WTC11 (cell line): ENCODE results near the gene KRT33A. TPM values are rescaled to one million over a fixed set of nuclear protein-coding genes. Genes with fewer than 3 reads are reported as not detected.

Source experiments
- ATAC-seq: fragments of 200-7000 bp; cut with Tn5 transposase; 2 replicates; pipeline ENCODE4 v1.10.0; 2021; ENCODE audit warnings: mild to moderate bottlenecking, moderate library complexity
- CTCF ChIA-PET: fragments of 300-600 bp; sonication (Branson Sonifier 250); formaldehyde crosslinking; loops from one replicate; lab custom pipeline; 2021; ENCODE audit warnings: antibody characterized with exemption; lab: Charles Lee
- POLR2A ChIA-PET: fragments of 350-600 bp; sonication (Branson Sonifier 250); formaldehyde crosslinking; loops from one replicate; lab custom pipeline; 2021; ENCODE audit warnings: antibody characterized with exemption; lab: Charles Lee
- DNase-seq: peaks from one replicate; pipeline ENCODE4 v3.0.0; 2021; ENCODE audit warnings: low spot score
- H3K27ac Mint-ChIP-seq: 2 replicates; pipeline ENCODE4 v1.8.0; 2021; ENCODE audit warnings: mixed read lengths
- H3K27me3 Mint-ChIP-seq: 2 replicates; pipeline ENCODE4 v1.8.0; 2021; ENCODE audit warnings: low read depth, mild to moderate bottlenecking, moderate library complexity, mixed read lengths
- H3K36me3 Mint-ChIP-seq: 2 replicates; pipeline ENCODE4 v1.8.0; 2021; ENCODE audit warnings: mixed read lengths
- H3K4me1 Mint-ChIP-seq: 2 replicates; pipeline ENCODE4 v1.8.0; 2022; ENCODE audit warnings: mixed read lengths
- H3K4me3 Mint-ChIP-seq: 2 replicates; pipeline ENCODE4 v1.8.0; 2021; ENCODE audit warnings: mild to moderate bottlenecking, moderate library complexity, mixed read lengths
- H3K9me3 Mint-ChIP-seq: 2 replicates; pipeline ENCODE4 v1.8.0; 2021; ENCODE audit warnings: mixed read lengths
- JUN ChIP-seq: sonication (generic); formaldehyde crosslinking; IDR thresholded peaks from 2 replicates; pipeline ENCODE4 v1.8.0; 2023; ENCODE audit warnings: mild to moderate bottlenecking, missing genetic modification reagents
- NFATC4 ChIP-seq: fragments of 250-450 bp; sonication (Bioruptor Pico); IDR thresholded peaks from 2 replicates; pipeline ENCODE4 v1.9.0; 2021; ENCODE audit warnings: mild to moderate bottlenecking
- NFYB ChIP-seq: sonication (generic); formaldehyde crosslinking; conservative IDR thresholded peaks from 2 replicates; pipeline ENCODE4 v1.8.0; 2022; ENCODE audit warnings: low read depth, missing genetic modification reagents
- RELA ChIP-seq: sonication (generic); formaldehyde crosslinking; IDR thresholded peaks from 2 replicates; pipeline ENCODE4 v1.8.1; 2022; ENCODE audit warnings: missing genetic modification reagents, mild to moderate bottlenecking, borderline replicate concordance
- SMAD4 ChIP-seq: sonication (generic); formaldehyde crosslinking; IDR thresholded peaks from 2 replicates; pipeline ENCODE4 v1.8.0; 2022; ENCODE audit warnings: mild to moderate bottlenecking, missing genetic modification reagents
- SOX15 ChIP-seq: fragments of 250-450 bp; sonication (Bioruptor Pico); IDR thresholded peaks from 2 replicates; pipeline ENCODE4 v1.9.0; 2021; ENCODE audit warnings: mild to moderate bottlenecking
- ZNF232 ChIP-seq: sonication (generic); formaldehyde crosslinking; IDR thresholded peaks from 2 replicates; pipeline ENCODE4 v1.8.0; 2022; ENCODE audit warnings: mild to moderate bottlenecking, missing genetic modification reagents
- ZNF396 ChIP-seq: fragments of 250-450 bp; sonication (Bioruptor Pico); IDR thresholded peaks from 2 replicates; pipeline ENCODE4 v1.8.0; 2021; ENCODE audit warnings: mild to moderate bottlenecking, moderate library complexity, borderline replicate concordance
- ZNF423 ChIP-seq: fragments of 250-450 bp; sonication (Bioruptor Pico); IDR thresholded peaks from 2 replicates; pipeline ENCODE4 v2.1.2; 2022; ENCODE audit warnings: mild to moderate bottlenecking, moderate library complexity
- total RNA-seq: library from RNA; stranded (reverse); gene quantifications from 3 replicates; pipeline ENCODE4 v1.2.3, GENCODE V29; 2021
- TF ChIP-seq, protein P1 (sequence below): sonication (generic); formaldehyde crosslinking; conservative IDR thresholded peaks from 2 replicates; pipeline ENCODE4 v1.8.1; 2022; ENCODE audit warnings: mild to moderate bottlenecking, missing genetic modification reagents
- TF ChIP-seq, protein P2 (sequence below): sonication (generic); formaldehyde crosslinking; IDR thresholded peaks from 2 replicates; pipeline ENCODE4 v1.8.1; 2022; ENCODE audit warnings: mild to moderate bottlenecking, moderate library complexity, missing genetic modification reagents
- TF ChIP-seq, protein P3 (sequence below): sonication (generic); formaldehyde crosslinking; IDR thresholded peaks from 2 replicates; pipeline ENCODE4 v1.8.0; 2022; ENCODE audit warnings: mild to moderate bottlenecking, missing genetic modification reagents
- TF ChIP-seq, protein P4 (sequence below): sonication (generic); formaldehyde crosslinking; IDR thresholded peaks from 2 replicates; pipeline ENCODE4 v1.8.0; 2022; ENCODE audit warnings: mild to moderate bottlenecking, missing genetic modification reagents
- TF ChIP-seq, protein P5 (sequence below): sonication (generic); formaldehyde crosslinking; IDR thresholded peaks from 2 replicates; pipeline ENCODE4 v1.8.1; 2022; ENCODE audit warnings: low read depth, missing genetic modification reagents, borderline replicate concordance
- TF ChIP-seq, protein P6 (sequence below): fragments of 250-450 bp; sonication (Bioruptor Pico); IDR thresholded peaks from 2 replicates; pipeline ENCODE4 v1.9.0; 2021; ENCODE audit warnings: moderate library complexity, mild to moderate bottlenecking, inconsistent platforms, borderline replicate concordance
- TF ChIP-seq, protein P7 (sequence below): sonication (generic); formaldehyde crosslinking; IDR thresholded peaks from 2 replicates; pipeline ENCODE4 v1.8.0; 2022; ENCODE audit warnings: mild to moderate bottlenecking, missing genetic modification reagents

The KRT33A gene
- total RNA-seq, 1 experiment from 2014 or later, result not detected

DNA sequence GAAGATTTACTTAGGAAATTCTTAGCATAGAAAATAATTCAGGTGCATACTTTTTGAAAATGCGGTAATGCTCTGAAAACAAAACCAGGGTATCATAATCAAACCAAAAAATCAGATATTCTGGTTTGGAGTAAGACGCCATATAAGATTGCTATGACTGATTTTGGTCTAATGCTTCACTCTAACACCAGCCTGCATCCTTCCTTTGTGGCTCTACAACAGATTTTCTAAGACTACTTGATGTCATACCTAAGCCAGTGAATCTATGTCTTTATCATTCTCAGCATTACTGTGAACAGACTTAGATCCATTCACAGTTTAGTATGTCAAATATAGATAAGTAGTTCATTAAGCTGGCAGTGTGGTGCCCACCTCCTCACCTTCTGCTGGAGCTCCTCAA lies 18.4 kb upstream of the KRT33A start:
- no peaks in the 10 kb centered on the region for H3K4me1 Mint-ChIP-seq
- H3K27ac Mint-ChIP-seq, result no peak overlapping the region
- ChIA-PET POLR2A (no interaction called here), CTCF (no interaction called here)
- H3K36me3 Mint-ChIP-seq, result no peaks in the 10 kb centered on the region
- H3K4me3 Mint-ChIP-seq, result no peak overlapping the region
- DNase-seq (no peak), ATAC-seq (no peak)
- no peak for TF ChIP-seq RELA
- TF ChIP-seq, protein P1, sequence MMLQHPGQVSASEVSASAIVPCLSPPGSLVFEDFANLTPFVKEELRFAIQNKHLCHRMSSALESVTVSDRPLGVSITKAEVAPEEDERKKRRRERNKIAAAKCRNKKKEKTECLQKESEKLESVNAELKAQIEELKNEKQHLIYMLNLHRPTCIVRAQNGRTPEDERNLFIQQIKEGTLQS (CRISPR knock-in tag), result no peak
- TF ChIP-seq ZNF396, result no peak
- TF ChIP-seq, protein P2, sequence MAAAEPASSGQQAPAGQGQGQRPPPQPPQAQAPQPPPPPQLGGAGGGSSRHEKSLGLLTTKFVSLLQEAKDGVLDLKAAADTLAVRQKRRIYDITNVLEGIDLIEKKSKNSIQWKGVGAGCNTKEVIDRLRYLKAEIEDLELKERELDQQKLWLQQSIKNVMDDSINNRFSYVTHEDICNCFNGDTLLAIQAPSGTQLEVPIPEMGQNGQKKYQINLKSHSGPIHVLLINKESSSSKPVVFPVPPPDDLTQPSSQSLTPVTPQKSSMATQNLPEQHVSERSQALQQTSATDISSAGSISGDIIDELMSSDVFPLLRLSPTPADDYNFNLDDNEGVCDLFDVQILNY, result no peak
- no peak for TF ChIP-seq SMAD4 (CRISPR knock-in tag)
- TF ChIP-seq, protein P3, sequence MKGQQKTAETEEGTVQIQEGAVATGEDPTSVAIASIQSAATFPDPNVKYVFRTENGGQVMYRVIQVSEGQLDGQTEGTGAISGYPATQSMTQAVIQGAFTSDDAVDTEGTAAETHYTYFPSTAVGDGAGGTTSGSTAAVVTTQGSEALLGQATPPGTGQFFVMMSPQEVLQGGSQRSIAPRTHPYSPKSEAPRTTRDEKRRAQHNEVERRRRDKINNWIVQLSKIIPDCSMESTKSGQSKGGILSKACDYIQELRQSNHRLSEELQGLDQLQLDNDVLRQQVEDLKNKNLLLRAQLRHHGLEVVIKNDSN, result no peak
- TF ChIP-seq ZNF232 (CRISPR knock-in tag), result no peak
- H3K9me3 Mint-ChIP-seq, result peaks cover 5% of the 10 kb centered on the region
- peaks cover 4% of the 10 kb centered on the region; the same call in 1 of the 2 replicates for H3K27me3 Mint-ChIP-seq

DNA sequence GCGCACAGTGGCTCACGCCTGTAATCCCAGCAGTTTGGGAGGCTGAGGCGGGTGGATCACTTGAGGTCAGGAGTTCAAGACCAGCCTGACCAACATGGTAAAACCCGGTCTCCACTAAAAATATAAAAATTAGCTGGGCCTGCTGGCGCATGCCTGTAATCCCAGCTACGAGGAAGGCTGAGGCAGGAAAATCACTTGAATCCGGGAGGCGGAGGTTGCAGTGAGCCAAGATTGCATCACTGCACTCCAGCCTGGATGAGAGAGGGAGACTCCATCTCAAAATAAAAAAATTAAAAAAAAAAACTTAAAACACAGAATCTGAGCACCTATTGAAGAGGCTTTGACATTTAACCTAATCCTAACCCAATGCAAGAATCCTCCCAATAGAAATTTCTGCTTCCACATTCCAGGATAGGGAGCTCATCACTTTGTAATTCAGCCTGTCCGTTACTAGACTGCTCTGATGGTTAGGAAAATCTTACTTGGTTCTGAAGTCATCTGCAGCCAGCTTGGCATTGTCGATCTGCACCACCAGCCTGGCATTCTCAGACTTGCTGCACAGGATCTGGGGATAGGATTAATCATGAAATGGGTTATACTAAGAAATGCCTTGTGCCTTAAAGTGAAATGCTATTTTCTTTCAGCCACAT lies 16.9 kb upstream of the KRT33A start:
- Mint-ChIP-seq H3K4me3 (no peak overlapping the region), H3K27me3 (no peaks in the 10 kb centered on the region), H3K9me3 (no peaks in the 10 kb centered on the region), H3K4me1 (no peaks in the 10 kb centered on the region), H3K36me3 (no peaks in the 10 kb centered on the region), H3K27ac (no peak overlapping the region)
- ChIA-PET CTCF (interaction anchor here (0.8 to 1.3 kb wide), 3 partner anchors 45 to 510 kb away, joined by 3 to 6 read pairs (median 4); no protein-coding TSS in a partner anchor), POLR2A (no interaction called here)
- no peak for DNase-seq
- TF ChIP-seq SOX15 (CRISPR knock-in tag) (no peak), ZNF423 (CRISPR knock-in tag) (no peak)
- TF ChIP-seq, protein P4, sequence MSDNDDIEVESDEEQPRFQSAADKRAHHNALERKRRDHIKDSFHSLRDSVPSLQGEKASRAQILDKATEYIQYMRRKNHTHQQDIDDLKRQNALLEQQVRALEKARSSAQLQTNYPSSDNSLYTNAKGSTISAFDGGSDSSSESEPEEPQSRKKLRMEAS (CRISPR knock-in tag), result no peak
- TF ChIP-seq, protein P5, sequence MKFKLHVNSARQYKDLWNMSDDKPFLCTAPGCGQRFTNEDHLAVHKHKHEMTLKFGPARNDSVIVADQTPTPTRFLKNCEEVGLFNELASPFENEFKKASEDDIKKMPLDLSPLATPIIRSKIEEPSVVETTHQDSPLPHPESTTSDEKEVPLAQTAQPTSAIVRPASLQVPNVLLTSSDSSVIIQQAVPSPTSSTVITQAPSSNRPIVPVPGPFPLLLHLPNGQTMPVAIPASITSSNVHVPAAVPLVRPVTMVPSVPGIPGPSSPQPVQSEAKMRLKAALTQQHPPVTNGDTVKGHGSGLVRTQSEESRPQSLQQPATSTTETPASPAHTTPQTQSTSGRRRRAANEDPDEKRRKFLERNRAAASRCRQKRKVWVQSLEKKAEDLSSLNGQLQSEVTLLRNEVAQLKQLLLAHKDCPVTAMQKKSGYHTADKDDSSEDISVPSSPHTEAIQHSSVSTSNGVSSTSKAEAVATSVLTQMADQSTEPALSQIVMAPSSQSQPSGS, result no peak
- no peak for ATAC-seq

DNA sequence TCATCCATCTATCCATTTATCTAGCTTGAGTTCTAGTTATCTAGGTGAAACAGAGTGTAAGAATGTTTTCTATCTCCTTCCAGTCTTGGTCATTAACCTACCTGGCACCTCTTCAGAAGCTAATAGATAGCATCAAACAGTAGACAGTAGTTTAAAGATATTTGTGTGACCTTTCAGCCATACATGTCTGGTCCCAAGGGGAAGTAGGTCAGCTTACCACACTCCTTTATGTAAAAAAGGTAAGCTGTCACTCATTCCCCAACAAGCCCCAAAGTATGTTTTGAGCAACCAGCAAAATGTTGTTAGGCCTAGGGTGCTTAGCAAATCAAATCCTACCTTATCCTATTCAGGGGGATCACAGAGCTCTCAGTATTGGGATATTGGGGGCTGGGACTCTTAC lies 15.4 kb upstream of the KRT33A start:
- Mint-ChIP-seq H3K36me3 (no peaks in the 10 kb centered on the region), H3K4me3 (no peak overlapping the region), H3K27me3 (no peaks in the 10 kb centered on the region), H3K27ac (no peak overlapping the region), H3K4me1 (no peaks in the 10 kb centered on the region), H3K9me3 (peaks cover 9% of the 10 kb centered on the region)
- POLR2A ChIA-PET, result no interaction called here
- no peak for TF ChIP-seq NFYB (CRISPR knock-in tag)
- TF ChIP-seq, protein P6, sequence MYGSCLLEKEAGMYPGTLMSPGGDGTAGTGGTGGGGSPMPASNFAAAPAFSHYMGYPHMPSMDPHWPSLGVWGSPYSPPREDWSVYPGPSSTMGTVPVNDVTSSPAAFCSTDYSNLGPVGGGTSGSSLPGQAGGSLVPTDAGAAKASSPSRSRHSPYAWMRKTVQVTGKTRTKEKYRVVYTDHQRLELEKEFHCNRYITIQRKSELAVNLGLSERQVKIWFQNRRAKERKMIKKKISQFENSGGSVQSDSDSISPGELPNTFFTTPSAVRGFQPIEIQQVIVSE (CRISPR knock-in tag), result no peak
- TF ChIP-seq, protein P7, sequence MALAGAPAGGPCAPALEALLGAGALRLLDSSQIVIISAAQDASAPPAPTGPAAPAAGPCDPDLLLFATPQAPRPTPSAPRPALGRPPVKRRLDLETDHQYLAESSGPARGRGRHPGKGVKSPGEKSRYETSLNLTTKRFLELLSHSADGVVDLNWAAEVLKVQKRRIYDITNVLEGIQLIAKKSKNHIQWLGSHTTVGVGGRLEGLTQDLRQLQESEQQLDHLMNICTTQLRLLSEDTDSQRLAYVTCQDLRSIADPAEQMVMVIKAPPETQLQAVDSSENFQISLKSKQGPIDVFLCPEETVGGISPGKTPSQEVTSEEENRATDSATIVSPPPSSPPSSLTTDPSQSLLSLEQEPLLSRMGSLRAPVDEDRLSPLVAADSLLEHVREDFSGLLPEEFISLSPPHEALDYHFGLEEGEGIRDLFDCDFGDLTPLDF (CRISPR knock-in tag), result no peak
- no peak for TF ChIP-seq NFATC4 (CRISPR knock-in tag)
- TF ChIP-seq JUN (CRISPR knock-in tag), result no peak
- no peak for DNase-seq
- CTCF ChIA-PET, result interaction anchor here (1.0 to 1.5 kb wide), 2 partner anchors 47 to 183 kb away, joined by 3 to 7 read pairs; no protein-coding TSS in a partner anchor
- no peak for ATAC-seq
